ENCODE data around the gene FRMPD4.
"Not testable (repeated sequence)": the region's sequence is repeated elsewhere in the genome, so short reads cannot be mapped to it uniquely, and the experiment has no call there.

GRCh38 chrX:12542251-12542650, 404.0 kb downstream of the FRMPD4 start:
- not testable (repeated sequence) for TF ChIP-seq CTCF (conservative IDR thresholded peaks at IDR 0.05; ENCODE audit: low read length); EZH2phosphoT487 (IDR thresholded peaks at IDR 0.05; ENCODE audit: borderline replicate concordance)
